ENCODE results near the gene ADGRL1. TPM values are rescaled to one million over a fixed set of nuclear protein-coding genes. Genes with fewer than 3 reads are reported as not detected.

The ADGRL1 gene
- total RNA-seq, 1 experiment from 2014 or later: 88.6 TPM

DNA sequence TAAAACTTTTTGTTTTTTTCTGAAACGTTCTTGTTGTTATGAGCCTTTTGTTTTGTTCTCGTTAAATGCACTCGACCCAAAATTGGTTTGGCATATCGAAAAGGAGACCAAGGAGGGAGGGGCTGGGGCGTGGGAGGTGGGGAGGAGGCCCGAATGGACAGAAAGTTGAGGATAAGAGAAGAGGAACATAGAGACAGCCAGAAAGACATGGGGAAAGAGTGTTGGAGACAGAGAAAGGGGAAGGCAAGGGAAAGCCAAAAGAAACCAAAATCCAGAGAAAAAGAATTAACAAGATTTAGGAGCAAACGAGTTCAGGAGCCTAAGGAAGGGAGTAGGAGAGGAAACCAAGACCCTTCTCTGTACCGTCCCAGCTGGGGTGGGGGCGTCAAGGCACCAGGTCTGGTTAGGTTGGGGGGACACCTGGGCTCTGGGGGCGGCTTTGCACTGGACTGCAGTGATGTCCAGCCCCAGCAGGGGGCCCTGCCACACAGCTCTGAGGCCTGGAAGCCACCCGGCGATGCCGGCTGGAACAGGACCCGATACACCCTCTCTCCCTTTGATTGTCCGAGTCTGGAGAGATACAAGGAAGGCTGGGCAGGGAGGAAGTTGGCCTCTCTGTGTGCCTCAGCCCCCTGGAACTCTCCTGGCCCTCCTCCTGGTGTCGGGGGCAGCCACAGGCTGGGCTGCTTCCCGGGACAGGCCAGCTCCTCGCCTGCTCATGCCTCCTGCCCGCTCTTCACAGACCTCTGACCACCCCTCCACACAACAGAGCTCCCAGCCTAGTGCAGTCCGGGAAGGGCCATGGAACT lies 58.0 kb downstream of the ADGRL1 start (continued):
- TF ChIP-seq EZH2phosphoT487 (IDR thresholded peaks at IDR 0.05; ENCODE audit: borderline replicate concordance) (no peak), RAD21 (IDR thresholded peaks at IDR 0.05; ENCODE audit: low read depth) (peak; percentile 73), JUND (IDR thresholded peaks at IDR 0.05) (no peak), SRF (IDR thresholded peaks at IDR 0.05; ENCODE audit: low read depth) (no peak), SIN3A (IDR thresholded peaks at IDR 0.05; ENCODE audit: low read depth) (no peak), ELF1 (IDR thresholded peaks at IDR 0.05; ENCODE audit: borderline replicate concordance, low read depth) (no peak)

DNA sequence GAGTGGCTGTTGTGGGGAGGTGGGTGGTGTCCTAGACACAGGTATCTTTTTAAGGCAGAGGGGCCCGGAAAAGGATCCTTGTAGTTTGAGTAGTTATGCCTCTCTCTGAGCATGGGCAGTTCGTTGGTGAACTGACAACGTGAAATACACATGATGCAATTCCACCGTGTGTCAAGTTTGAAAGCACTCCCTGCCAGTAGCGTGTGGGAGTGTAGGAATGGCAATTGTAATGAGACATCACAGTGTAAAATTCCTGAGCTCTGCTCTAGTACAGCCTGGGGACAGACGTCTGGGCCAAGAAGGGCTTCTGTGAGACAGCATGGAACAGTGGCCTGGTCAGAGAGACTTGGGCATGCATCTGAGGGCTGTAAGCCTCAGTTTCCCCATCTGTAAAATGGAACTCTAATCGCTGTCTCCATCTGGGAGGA lies 59.2 kb downstream of the ADGRL1 start:
- no peaks in the 10 kb centered on the region for H3K9me2 ChIP-seq (ENCODE audit: insufficient read depth)
- ATAC-seq: no peak
- H3K27ac ChIP-seq (ENCODE audit: low read depth, low read length): no peak overlapping the region
- ChIA-PET RAD21 (ENCODE audit: low non-redundant PET in 1 of 2, low total read pairs in 2 of 2, uncharacterized antibody in 2 of 2, unreplicated experiment in 2 of 2) (no interaction called here), CTCF (interaction anchor here (1.5 kb wide), 1 partner anchor 15 kb away, joined by 8 read pairs; no protein-coding TSS in a partner anchor), POLR2A (interaction anchor here (0.9 to 2.1 kb wide), 2 partner anchors 10 kb away, joined by 3 to 12 read pairs; partner anchors contain the start of gene ASF1B)
- no peaks in the 10 kb centered on the region for H3K9me3 ChIP-seq (ENCODE audit: control insufficient read depth in 1 of 2, insufficient read depth in 1 of 2, low read depth in 1 of 2, low read length in 2 of 2)
- TF ChIP-seq, protein P1, sequence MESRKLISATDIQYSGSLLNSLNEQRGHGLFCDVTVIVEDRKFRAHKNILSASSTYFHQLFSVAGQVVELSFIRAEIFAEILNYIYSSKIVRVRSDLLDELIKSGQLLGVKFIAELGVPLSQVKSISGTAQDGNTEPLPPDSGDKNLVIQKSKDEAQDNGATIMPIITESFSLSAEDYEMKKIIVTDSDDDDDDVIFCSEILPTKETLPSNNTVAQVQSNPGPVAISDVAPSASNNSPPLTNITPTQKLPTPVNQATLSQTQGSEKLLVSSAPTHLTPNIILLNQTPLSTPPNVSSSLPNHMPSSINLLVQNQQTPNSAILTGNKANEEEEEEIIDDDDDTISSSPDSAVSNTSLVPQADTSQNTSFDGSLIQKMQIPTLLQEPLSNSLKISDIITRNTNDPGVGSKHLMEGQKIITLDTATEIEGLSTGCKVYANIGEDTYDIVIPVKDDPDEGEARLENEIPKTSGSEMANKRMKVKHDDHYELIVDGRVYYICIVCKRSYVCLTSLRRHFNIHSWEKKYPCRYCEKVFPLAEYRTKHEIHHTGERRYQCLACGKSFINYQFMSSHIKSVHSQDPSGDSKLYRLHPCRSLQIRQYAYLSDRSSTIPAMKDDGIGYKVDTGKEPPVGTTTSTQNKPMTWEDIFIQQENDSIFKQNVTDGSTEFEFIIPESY (IDR thresholded peaks at IDR 0.05; ENCODE audit: extremely low read depth, insufficient replicate concordance, low read length): no peak
- TF ChIP-seq ELF1 (IDR thresholded peaks at IDR 0.05; ENCODE audit: borderline replicate concordance, low read depth) (no peak), TCF7L2 (IDR thresholded peaks at IDR 0.05; ENCODE audit: borderline replicate concordance, extremely low read depth, insufficient read depth, insufficient read length) (no peak), SP1 (IDR thresholded peaks at IDR 0.05; ENCODE audit: low read depth) (no peak), RAD21 (IDR thresholded peaks at IDR 0.05; ENCODE audit: low read depth) (no peak), ZNF274 (IDR thresholded peaks at IDR 0.05; ENCODE audit: low read depth, low read length) (no peak), JUND (IDR thresholded peaks at IDR 0.05) (no peak)
- TF ChIP-seq, protein P2, sequence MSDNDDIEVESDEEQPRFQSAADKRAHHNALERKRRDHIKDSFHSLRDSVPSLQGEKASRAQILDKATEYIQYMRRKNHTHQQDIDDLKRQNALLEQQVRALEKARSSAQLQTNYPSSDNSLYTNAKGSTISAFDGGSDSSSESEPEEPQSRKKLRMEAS (IDR thresholded peaks at IDR 0.05): no peak
- TF ChIP-seq, protein P3, sequence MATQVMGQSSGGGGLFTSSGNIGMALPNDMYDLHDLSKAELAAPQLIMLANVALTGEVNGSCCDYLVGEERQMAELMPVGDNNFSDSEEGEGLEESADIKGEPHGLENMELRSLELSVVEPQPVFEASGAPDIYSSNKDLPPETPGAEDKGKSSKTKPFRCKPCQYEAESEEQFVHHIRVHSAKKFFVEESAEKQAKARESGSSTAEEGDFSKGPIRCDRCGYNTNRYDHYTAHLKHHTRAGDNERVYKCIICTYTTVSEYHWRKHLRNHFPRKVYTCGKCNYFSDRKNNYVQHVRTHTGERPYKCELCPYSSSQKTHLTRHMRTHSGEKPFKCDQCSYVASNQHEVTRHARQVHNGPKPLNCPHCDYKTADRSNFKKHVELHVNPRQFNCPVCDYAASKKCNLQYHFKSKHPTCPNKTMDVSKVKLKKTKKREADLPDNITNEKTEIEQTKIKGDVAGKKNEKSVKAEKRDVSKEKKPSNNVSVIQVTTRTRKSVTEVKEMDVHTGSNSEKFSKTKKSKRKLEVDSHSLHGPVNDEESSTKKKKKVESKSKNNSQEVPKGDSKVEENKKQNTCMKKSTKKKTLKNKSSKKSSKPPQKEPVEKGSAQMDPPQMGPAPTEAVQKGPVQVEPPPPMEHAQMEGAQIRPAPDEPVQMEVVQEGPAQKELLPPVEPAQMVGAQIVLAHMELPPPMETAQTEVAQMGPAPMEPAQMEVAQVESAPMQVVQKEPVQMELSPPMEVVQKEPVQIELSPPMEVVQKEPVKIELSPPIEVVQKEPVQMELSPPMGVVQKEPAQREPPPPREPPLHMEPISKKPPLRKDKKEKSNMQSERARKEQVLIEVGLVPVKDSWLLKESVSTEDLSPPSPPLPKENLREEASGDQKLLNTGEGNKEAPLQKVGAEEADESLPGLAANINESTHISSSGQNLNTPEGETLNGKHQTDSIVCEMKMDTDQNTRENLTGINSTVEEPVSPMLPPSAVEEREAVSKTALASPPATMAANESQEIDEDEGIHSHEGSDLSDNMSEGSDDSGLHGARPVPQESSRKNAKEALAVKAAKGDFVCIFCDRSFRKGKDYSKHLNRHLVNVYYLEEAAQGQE (IDR thresholded peaks at IDR 0.05; ENCODE audit: low read depth): no peak
- TF ChIP-seq, protein P4, sequence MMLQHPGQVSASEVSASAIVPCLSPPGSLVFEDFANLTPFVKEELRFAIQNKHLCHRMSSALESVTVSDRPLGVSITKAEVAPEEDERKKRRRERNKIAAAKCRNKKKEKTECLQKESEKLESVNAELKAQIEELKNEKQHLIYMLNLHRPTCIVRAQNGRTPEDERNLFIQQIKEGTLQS (IDR thresholded peaks at IDR 0.05): no peak
- BruUV-seq (replicated peaks): no TSS peak
- no peak for DNase-seq (ENCODE audit: low read depth, low spot score)
- no peaks in the 10 kb centered on the region for H3K79me2 ChIP-seq (ENCODE audit: insufficient read depth, low read length)
- peaks cover 0 to 4% of the 10 kb centered on the region in 2 experiments; a peak in 2 of 4 replicates for H3K36me3 ChIP-seq (ENCODE audit: control insufficient read depth in 1 of 2, insufficient read depth in 2 of 2, low read length in 2 of 2)
- intact Hi-C loops (cut with micrococcal nuclease): no loop called here
- H3K4me3 ChIP-seq (replicated peaks in 1 of 2; ENCODE audit: low read depth in 1 of 2, low read length in 2 of 2): no peak overlapping the region
- no peak overlapping the region for H3K4me2 ChIP-seq (ENCODE audit: low read length)
- no peaks in the 10 kb centered on the region for H4K20me1 ChIP-seq (ENCODE audit: insufficient read depth)
- no peak overlapping the region for H2AFZ ChIP-seq (ENCODE audit: low read depth, low read length, poor library complexity, severe bottlenecking)
- H3K27me3 ChIP-seq (ENCODE audit: insufficient read depth, low read length): no peaks in the 10 kb centered on the region
- H3K4me1 ChIP-seq (ENCODE audit: control insufficient read depth in 1 of 2, insufficient read depth in 2 of 2, low read length in 2 of 2): peaks cover 5 to 15% of the 10 kb centered on the region in 2 experiments; a peak in 3 of 4 replicates
- H3K9ac ChIP-seq (ENCODE audit: low read length): no peak overlapping the region
